ENCODE data around the gene PHYH. TPM values are rescaled to one million over a fixed set of nuclear protein-coding genes. Genes with fewer than 3 reads are reported as not detected.

The PHYH gene
- polyA plus RNA-seq, 4 donors = 23.5 to 184 (median 70.4) TPM

GRCh38 chr10:13315361-13315760, 15.5 kb upstream of the PHYH start:
- no peak for FAIRE-seq
- Histone ChIP-seq H3K9me3 (ENCODE audit: control insufficient read depth in 2 of 2, insufficient read depth in 1 of 2, low read depth in 1 of 2, low read length in 1 of 2) (no peaks in the 10 kb centered on the region), H3K27me3 (ENCODE audit: control insufficient read depth in 3 of 3, insufficient read depth in 3 of 3, low read length in 3 of 3) (no peaks in the 10 kb centered on the region), H3K4me1 (ENCODE audit: control insufficient read depth in 3 of 3, insufficient read depth in 2 of 3, low read depth in 1 of 3, low read length in 2 of 3) (no peaks in the 10 kb centered on the region), H3K4me3 (ENCODE audit: low read depth in 1 of 3, low read length in 3 of 3) (no peak overlapping the region), H3K27ac (ENCODE audit: low read depth in 1 of 3, low read length in 2 of 3) (no peak overlapping the region), H3K36me3 (ENCODE audit: control insufficient read depth in 3 of 3, insufficient read depth in 2 of 3, low read depth in 1 of 3, low read length in 3 of 3) (peaks cover 0 to 11% (median 8%) of the 10 kb centered on the region in 3 donors)
- no peak for DNase-seq

- H3K9me3 ChIP-seq (ENCODE audit: control insufficient read depth in 2 of 2, insufficient read depth in 1 of 2, low read depth in 1 of 2, low read length in 1 of 2) = no peaks in the 10 kb centered on the region
- no peaks in the 10 kb centered on the region for H3K27me3 ChIP-seq (ENCODE audit: control insufficient read depth in 3 of 3, insufficient read depth in 3 of 3, low read length in 3 of 3)
- 78 to 88% (median 82%) methylated on average over 5 of the region's 5 CpGs for WGBS, 3 donors
- no peaks in the 10 kb centered on the region for H3K4me1 ChIP-seq (ENCODE audit: control insufficient read depth in 3 of 3, insufficient read depth in 2 of 3, low read depth in 1 of 3, low read length in 2 of 3)
- FAIRE-seq (no peak), DNase-seq (no peak)
- H3K4me3 ChIP-seq (ENCODE audit: low read depth in 1 of 3, low read length in 3 of 3) = no peak overlapping the region
- no peak overlapping the region for H3K27ac ChIP-seq (ENCODE audit: low read depth in 1 of 3, low read length in 2 of 3)
- H3K36me3 ChIP-seq (ENCODE audit: control insufficient read depth in 3 of 3, insufficient read depth in 2 of 3, low read depth in 1 of 3, low read length in 3 of 3) = no peaks in the 10 kb centered on the region
These were observed 11.3 kb upstream of the PHYH start for GRCh38 chr10:13311177-13311575.

- FAIRE-seq (no peak), DNase-seq (no peak)
- Histone ChIP-seq H3K4me1 (ENCODE audit: control insufficient read depth in 3 of 3, insufficient read depth in 2 of 3, low read depth in 1 of 3, low read length in 2 of 3) (no peaks in the 10 kb centered on the region), H3K9me3 (ENCODE audit: control insufficient read depth in 2 of 2, insufficient read depth in 1 of 2, low read depth in 1 of 2, low read length in 1 of 2) (no peaks in the 10 kb centered on the region), H3K36me3 (ENCODE audit: control insufficient read depth in 3 of 3, insufficient read depth in 2 of 3, low read depth in 1 of 3, low read length in 3 of 3) (no peaks in the 10 kb centered on the region), H3K4me3 (ENCODE audit: low read depth in 1 of 3, low read length in 3 of 3) (no peak overlapping the region), H3K27me3 (ENCODE audit: control insufficient read depth in 3 of 3, insufficient read depth in 3 of 3, low read length in 3 of 3) (no peaks in the 10 kb centered on the region), H3K27ac (ENCODE audit: low read depth in 1 of 3, low read length in 2 of 3) (no peak overlapping the region)
- 85 to 89% (median 85%) methylated on average over 7 of the region's 7 CpGs for WGBS, 3 donors
These were observed 10.8 kb upstream of the PHYH start for GRCh38 chr10:13310518-13311176.

GRCh38 chr10:13309792-13310191, 9.9 kb upstream of the PHYH start:
- WGBS, 3 donors = 88 to 95% (median 92%) methylated on average over 2 of the region's 2 CpGs
- H3K4me1 ChIP-seq (ENCODE audit: control insufficient read depth in 3 of 3, insufficient read depth in 2 of 3, low read depth in 1 of 3, low read length in 2 of 3) = no peaks in the 10 kb centered on the region
- FAIRE-seq = no peak

GRCh38 chr10:13308096-13308495, 8.2 kb upstream of the PHYH start:
- no peak overlapping the region for H3K27ac ChIP-seq (ENCODE audit: low read depth in 1 of 3, low read length in 2 of 3)
- H3K4me1 ChIP-seq (ENCODE audit: control insufficient read depth in 3 of 3, insufficient read depth in 2 of 3, low read depth in 1 of 3, low read length in 2 of 3) = no peaks in the 10 kb centered on the region
- H3K4me3 ChIP-seq (ENCODE audit: low read depth in 1 of 3, low read length in 3 of 3) = no peak overlapping the region
- WGBS, 3 donors = 76 to 93% (median 84%) methylated on average over 6 of the region's 6 CpGs
- FAIRE-seq (no peak), DNase-seq (no peak)
- H3K36me3 ChIP-seq (ENCODE audit: control insufficient read depth in 3 of 3, insufficient read depth in 2 of 3, low read depth in 1 of 3, low read length in 3 of 3) = no peaks in the 10 kb centered on the region
- no peaks in the 10 kb centered on the region for H3K27me3 ChIP-seq (ENCODE audit: control insufficient read depth in 3 of 3, insufficient read depth in 3 of 3, low read length in 3 of 3)
- H3K9me3 ChIP-seq (ENCODE audit: control insufficient read depth in 2 of 2, insufficient read depth in 1 of 2, low read depth in 1 of 2, low read length in 1 of 2) = no peaks in the 10 kb centered on the region

More at GRCh38 chr10:13309792-13310191, 9.9 kb upstream of the PHYH start:
- Histone ChIP-seq H3K27ac (ENCODE audit: low read depth in 1 of 3, low read length in 2 of 3) (no peak overlapping the region), H3K4me3 (ENCODE audit: low read depth in 1 of 3, low read length in 3 of 3) (no peak overlapping the region), H3K36me3 (ENCODE audit: control insufficient read depth in 3 of 3, insufficient read depth in 2 of 3, low read depth in 1 of 3, low read length in 3 of 3) (no peaks in the 10 kb centered on the region), H3K27me3 (ENCODE audit: control insufficient read depth in 3 of 3, insufficient read depth in 3 of 3, low read length in 3 of 3) (no peaks in the 10 kb centered on the region), H3K9me3 (ENCODE audit: control insufficient read depth in 2 of 2, insufficient read depth in 1 of 2, low read depth in 1 of 2, low read length in 1 of 2) (no peaks in the 10 kb centered on the region)
- DNase-seq = no peak

GRCh38 chr10:13306103-13306502, 6.2 kb upstream of the PHYH start:
- Histone ChIP-seq H3K9me3 (ENCODE audit: control insufficient read depth in 2 of 2, insufficient read depth in 1 of 2, low read depth in 1 of 2, low read length in 1 of 2) (no peaks in the 10 kb centered on the region), H3K36me3 (ENCODE audit: control insufficient read depth in 3 of 3, insufficient read depth in 2 of 3, low read depth in 1 of 3, low read length in 3 of 3) (no peaks in the 10 kb centered on the region), H3K27ac (ENCODE audit: low read depth in 1 of 3, low read length in 2 of 3) (no peak overlapping the region), H3K4me3 (ENCODE audit: low read depth in 1 of 3, low read length in 3 of 3) (no peak overlapping the region), H3K27me3 (ENCODE audit: control insufficient read depth in 3 of 3, insufficient read depth in 3 of 3, low read length in 3 of 3) (no peaks in the 10 kb centered on the region), H3K4me1 (ENCODE audit: control insufficient read depth in 3 of 3, insufficient read depth in 2 of 3, low read depth in 1 of 3, low read length in 2 of 3) (no peaks in the 10 kb centered on the region)
- DNase-seq (no peak), FAIRE-seq (no peak)
- 81 to 91% (median 86%) methylated on average over 6 of the region's 6 CpGs for WGBS, 3 donors

- no peak for DNase-seq
- H3K9me3 ChIP-seq (ENCODE audit: control insufficient read depth in 2 of 2, insufficient read depth in 1 of 2, low read depth in 1 of 2, low read length in 1 of 2) = no peaks in the 10 kb centered on the region
- H3K36me3 ChIP-seq (ENCODE audit: control insufficient read depth in 3 of 3, insufficient read depth in 2 of 3, low read depth in 1 of 3, low read length in 3 of 3) = no peaks in the 10 kb centered on the region
- H3K27me3 ChIP-seq (ENCODE audit: control insufficient read depth in 3 of 3, insufficient read depth in 3 of 3, low read length in 3 of 3) = no peaks in the 10 kb centered on the region
- no peak overlapping the region for H3K27ac ChIP-seq (ENCODE audit: low read depth in 1 of 3, low read length in 2 of 3)
- WGBS, 3 donors = 78 to 84% (median 83%) methylated on average over 23 of the region's 23 CpGs
- H3K4me3 ChIP-seq (ENCODE audit: low read depth in 1 of 3, low read length in 3 of 3) = no peak overlapping the region
- H3K4me1 ChIP-seq (ENCODE audit: control insufficient read depth in 3 of 3, insufficient read depth in 2 of 3, low read depth in 1 of 3, low read length in 2 of 3) = peaks cover 0 to 3% (median 3%) of the 10 kb centered on the region in 3 donors
- no peak for FAIRE-seq
These were observed 3.1 kb upstream of the PHYH start for GRCh38 chr10:13302821-13303555.

- FAIRE-seq = no peak
- Histone ChIP-seq H3K4me1 (ENCODE audit: control insufficient read depth in 3 of 3, insufficient read depth in 2 of 3, low read depth in 1 of 3, low read length in 2 of 3) (peaks cover 0 to 3% (median 3%) of the 10 kb centered on the region in 3 donors), H3K9me3 (ENCODE audit: control insufficient read depth in 2 of 2, insufficient read depth in 1 of 2, low read depth in 1 of 2, low read length in 1 of 2) (no peaks in the 10 kb centered on the region), H3K36me3 (ENCODE audit: control insufficient read depth in 3 of 3, insufficient read depth in 2 of 3, low read depth in 1 of 3, low read length in 3 of 3) (peaks cover 2 to 8% (median 3%) of the 10 kb centered on the region in 3 donors), H3K4me3 (ENCODE audit: low read depth in 1 of 3, low read length in 3 of 3) (peak overlapping the region; percentile 60 to 84 (median 64)), H3K27ac (ENCODE audit: low read depth in 1 of 3, low read length in 2 of 3) (peak overlapping the region; percentile 83 to 97 (median 95)), H3K27me3 (ENCODE audit: control insufficient read depth in 3 of 3, insufficient read depth in 3 of 3, low read length in 3 of 3) (no peaks in the 10 kb centered on the region)
- no peak for DNase-seq
- WGBS, 3 donors = 40 to 49% (median 41%) methylated on average over 17 to 20 of the region's 20 CpGs
These were observed 972 bp downstream of the PHYH start for GRCh38 chr10:13298748-13299436.

All from small intestine (tissue), 7 donors.